Measurements from ENCODE around the gene TYW3. TPM values are rescaled to one million over a fixed set of nuclear protein-coding genes. Genes with fewer than 3 reads are reported as not detected.
A peak's percentile ranks its signal among the peaks of the same experiment; 100 is the strongest.

Gene TYW3
- total RNA-seq, 2 donors from 2014 or later: 14.8 to 18.9 TPM

DNA sequence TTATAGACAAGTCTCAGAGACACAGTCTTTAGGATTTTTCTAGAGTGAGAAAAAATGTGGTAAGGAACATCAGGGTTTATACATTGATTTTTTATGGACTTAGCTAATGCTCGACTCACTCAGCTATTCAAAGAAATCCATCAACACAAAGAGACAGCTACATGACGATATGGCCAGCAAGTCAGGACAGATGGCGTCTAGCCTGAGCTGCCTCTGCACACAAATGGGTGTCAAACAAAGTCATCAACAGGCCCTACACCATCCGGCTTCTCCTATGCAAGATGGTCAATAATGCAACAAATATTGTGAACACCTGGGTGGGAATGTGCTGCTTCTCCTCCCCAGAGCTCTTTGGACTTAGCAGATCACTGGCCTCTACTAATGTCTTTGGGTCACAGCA, 46.0 kb upstream of the TYW3 start:
- 93% methylated on average over 4 of the region's 4 CpGs; no CpG with 5 or more reads in 1 of the 2 experiments for WGBS, 2 experiments (ENCODE audit: insufficient coverage in 1 of 2, insufficient read length in 1 of 2)
- no peak overlapping the region for H3K9ac ChIP-seq (ENCODE audit: extremely low read depth, low read length, poor library complexity, severe bottlenecking)
- Mint-ChIP-seq H3K27ac (no peak overlapping the region), H3K27me3 (ENCODE audit: insufficient read depth) (no peaks in the 10 kb centered on the region), H3K36me3 (ENCODE audit: low read depth) (no peaks in the 10 kb centered on the region), H3K9me3 (no peaks in the 10 kb centered on the region), H3K4me1 (peaks cover 8% of the 10 kb centered on the region), H3K4me3 (no peak overlapping the region)
- no peak for DNase-seq
- no peaks in the 10 kb centered on the region for H3K36me3 ChIP-seq (ENCODE audit: control insufficient read depth, insufficient read depth, low read length)
- no peak for TF ChIP-seq CTCF (conservative IDR thresholded peaks at IDR 0.05)
- no peak overlapping the region for H3K27ac ChIP-seq (ENCODE audit: low read depth, low read length)
- H3K9me3 ChIP-seq (ENCODE audit: control insufficient read depth, low read length): no peaks in the 10 kb centered on the region
- H3K27me3 ChIP-seq (ENCODE audit: control insufficient read depth, insufficient read depth, low read length, poor library complexity, severe bottlenecking): no peaks in the 10 kb centered on the region
- peaks cover 5% of the 10 kb centered on the region for H3K4me1 ChIP-seq (ENCODE audit: control insufficient read depth, insufficient read depth, low read length)
- no peak overlapping the region for H3K4me3 ChIP-seq (ENCODE audit: low read length)

DNA sequence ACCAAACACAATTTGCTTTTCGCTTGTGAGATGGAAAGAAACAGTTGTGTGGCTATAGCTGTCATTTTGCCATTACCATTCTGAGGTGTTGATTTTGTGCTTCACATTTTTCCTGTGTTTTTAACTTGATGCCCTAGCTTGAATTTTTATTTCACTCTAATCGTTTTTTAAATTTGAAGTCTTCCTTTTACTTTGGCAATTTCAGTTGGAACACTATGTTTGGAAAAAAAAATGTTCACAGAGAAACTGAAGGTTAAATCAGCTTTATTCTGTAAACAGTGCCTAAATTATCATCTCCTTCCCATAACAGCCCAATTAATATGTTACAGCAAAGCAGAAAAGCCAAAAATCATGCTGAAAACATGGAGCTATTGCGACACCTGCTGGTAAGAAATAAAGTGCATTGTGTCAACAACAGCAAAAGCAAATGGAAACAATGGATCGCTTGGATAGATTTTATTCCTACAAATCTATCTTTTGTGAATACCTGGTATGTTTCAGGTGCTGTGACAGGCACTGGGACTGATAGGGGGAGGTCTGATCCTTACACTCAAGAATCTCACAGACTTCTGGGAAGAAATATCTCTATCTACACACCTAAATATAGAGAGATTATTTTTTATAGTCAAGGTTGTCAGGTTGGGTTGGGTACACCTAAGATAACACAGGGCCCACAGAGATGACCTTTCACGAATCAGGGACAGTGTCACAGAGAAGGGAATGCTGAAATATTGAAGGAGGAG, 43.2 kb upstream of the TYW3 start:
- 41 to 62% methylated on average over 3 to 5 of the region's 5 CpGs for WGBS, 2 experiments (ENCODE audit: insufficient coverage in 1 of 2, insufficient read length in 1 of 2)
- H3K9ac ChIP-seq (ENCODE audit: extremely low read depth, low read length, poor library complexity, severe bottlenecking): no peak overlapping the region
- Mint-ChIP-seq H3K9me3 (no peaks in the 10 kb centered on the region), H3K27me3 (ENCODE audit: insufficient read depth) (no peaks in the 10 kb centered on the region), H3K36me3 (ENCODE audit: low read depth) (no peaks in the 10 kb centered on the region), H3K27ac (peak overlapping the region; percentile 16), H3K4me3 (no peak overlapping the region), H3K4me1 (peaks cover 8% of the 10 kb centered on the region)
- H3K4me1 ChIP-seq (ENCODE audit: control insufficient read depth, insufficient read depth, low read length): peaks cover 5% of the 10 kb centered on the region
- no peaks in the 10 kb centered on the region for H3K36me3 ChIP-seq (ENCODE audit: control insufficient read depth, insufficient read depth, low read length)
- no peak overlapping the region for H3K4me3 ChIP-seq (ENCODE audit: low read length)
- H3K27ac ChIP-seq (ENCODE audit: low read depth, low read length): no peak overlapping the region
- peak; percentile 80 for DNase-seq
- no peaks in the 10 kb centered on the region for H3K9me3 ChIP-seq (ENCODE audit: control insufficient read depth, low read length)
- TF ChIP-seq CTCF (conservative IDR thresholded peaks at IDR 0.05): peak; percentile 95
- no peaks in the 10 kb centered on the region for H3K27me3 ChIP-seq (ENCODE audit: control insufficient read depth, insufficient read depth, low read length, poor library complexity, severe bottlenecking)

DNA sequence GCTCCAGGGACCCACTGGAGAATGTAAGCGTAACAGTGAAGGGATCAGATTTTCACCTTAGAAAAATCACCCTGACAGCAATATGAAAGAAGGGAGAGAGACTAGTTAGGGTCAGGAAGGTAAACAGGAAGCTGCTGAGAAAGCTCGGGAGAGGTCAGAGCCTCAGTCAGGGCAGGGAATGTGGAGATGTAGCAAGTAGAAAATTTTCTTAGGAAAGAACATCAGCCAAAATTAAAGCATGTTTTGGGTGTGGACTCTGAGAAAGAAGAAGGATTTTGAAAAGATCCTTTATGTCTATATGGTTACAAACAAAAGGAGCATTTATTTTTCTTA, 42.6 kb upstream of the TYW3 start:
- Mint-ChIP-seq H3K27ac (peak overlapping the region; percentile 16), H3K9me3 (no peaks in the 10 kb centered on the region), H3K4me1 (peaks cover 8% of the 10 kb centered on the region), H3K27me3 (ENCODE audit: insufficient read depth) (no peaks in the 10 kb centered on the region), H3K4me3 (no peak overlapping the region), H3K36me3 (ENCODE audit: low read depth) (no peaks in the 10 kb centered on the region)
- Histone ChIP-seq H3K27me3 (ENCODE audit: control insufficient read depth, insufficient read depth, low read length, poor library complexity, severe bottlenecking) (no peaks in the 10 kb centered on the region), H3K9ac (ENCODE audit: extremely low read depth, low read length, poor library complexity, severe bottlenecking) (no peak overlapping the region), H3K36me3 (ENCODE audit: control insufficient read depth, insufficient read depth, low read length) (no peaks in the 10 kb centered on the region), H3K9me3 (ENCODE audit: control insufficient read depth, low read length) (no peaks in the 10 kb centered on the region), H3K4me3 (ENCODE audit: low read length) (no peak overlapping the region), H3K4me1 (ENCODE audit: control insufficient read depth, insufficient read depth, low read length) (peaks cover 5% of the 10 kb centered on the region), H3K27ac (ENCODE audit: low read depth, low read length) (no peak overlapping the region)
- WGBS, 2 experiments (ENCODE audit: insufficient coverage in 1 of 2, insufficient read length in 1 of 2): 50 to 60% methylated on average over 1 to 2 of the region's 2 CpGs
- peak; percentile 62 for DNase-seq
- no peak for TF ChIP-seq CTCF (conservative IDR thresholded peaks at IDR 0.05)

Measured in endodermal cell (in vitro differentiated cells).